Measurements from ENCODE around the gene JAML. TPM values are rescaled to one million over a fixed set of nuclear protein-coding genes. Genes with fewer than 3 reads are reported as not detected.

JAML gene
- total and polyA plus RNA-seq, 2 of the 8 experiments (the other 6 are each of a cell fraction or from before 2014, with no cell fraction given), result 0.12 to 0.58 TPM

DNA sequence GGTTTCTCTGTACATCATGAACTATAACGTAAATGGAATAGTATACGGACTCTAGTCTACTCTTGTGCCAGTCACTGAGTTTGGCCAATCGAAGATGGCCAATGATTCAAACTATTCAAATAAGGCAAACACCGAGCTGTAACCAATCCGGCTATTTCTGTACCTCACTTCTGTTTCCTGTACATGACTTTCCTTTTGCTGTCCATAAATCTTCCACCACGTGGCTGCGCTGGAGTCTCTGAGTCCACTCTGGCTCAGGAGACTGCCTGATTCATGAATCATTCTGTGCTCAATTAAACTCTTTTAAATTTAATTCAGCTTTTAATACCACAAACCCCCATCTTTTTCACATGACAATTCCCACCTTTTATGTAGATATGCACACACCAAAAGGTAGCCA lies 1.5 kb upstream of the JAML start (continued):
- TF ChIP-seq RAD21 (IDR thresholded peaks at IDR 0.05 in 1 of 2, conservative IDR thresholded peaks at IDR 0.05 in 1 of 2; ENCODE audit: low read depth in 2 of 2, low read length in 2 of 2) (no peak), CBX8 (IDR thresholded peaks at IDR 0.05; ENCODE audit: borderline replicate concordance, low read depth, low read length) (no peak)

All from H1 (cell line).